Measurements from ENCODE around the gene EVA1A.
A peak's percentile ranks its signal among the peaks of the same experiment; 100 is the strongest.

Gene EVA1A

GRCh38 chr2:75465317-75465984, 95.3 kb downstream of the EVA1A start:
- H3K9me3 ChIP-seq (ENCODE audit: control insufficient read depth, insufficient read depth, low read depth, low read length) = no peaks in the 10 kb centered on the region
- ChIA-PET POLR2A (no interaction called here), CTCF (interaction anchor here (0.6 to 10.4 kb wide), 34 partner anchors 8 to 728 kb away, joined by 3 to 137 read pairs (median 4); no protein-coding TSS in a partner anchor)
- H3K36me3 ChIP-seq (ENCODE audit: control insufficient read depth in 2 of 2, insufficient read depth in 1 of 2, low read length in 2 of 2) = no peaks in the 10 kb centered on the region
- no peaks in the 10 kb centered on the region for H3K4me1 ChIP-seq (ENCODE audit: control insufficient read depth, insufficient read depth, low read length)
- no peak for TF ChIP-seq ZNF157 (tag by site-specific recombination; IDR thresholded peaks at IDR 0.05)
- TF ChIP-seq CTCF (tag by site-specific recombination; IDR thresholded peaks at IDR 0.05) = peak; percentile 29; the same call in 1 of the 2 replicates
- no peak for TF ChIP-seq ZNF488 (tag by site-specific recombination; IDR thresholded peaks at IDR 0.05)
- TF ChIP-seq ZNF654 (tag by site-specific recombination; IDR thresholded peaks at IDR 0.05; ENCODE audit: low read depth) = peak; percentile 21
- H3K27ac ChIP-seq (ENCODE audit: extremely low read depth, low read depth, low read length) = no peak overlapping the region
- no peak overlapping the region for H3K4me3 ChIP-seq (ENCODE audit: low read depth, low read length)

GRCh38 chr2:75464348-75464946, 96.3 kb downstream of the EVA1A start:
- no peak overlapping the region for H3K27ac ChIP-seq (ENCODE audit: extremely low read depth, low read depth, low read length)
- ChIA-PET CTCF (interaction anchor here (0.7 to 10.4 kb wide), 33 partner anchors 10 to 409 kb away, joined by 3 to 137 read pairs (median 4); no protein-coding TSS in a partner anchor), POLR2A (no interaction called here)

More at GRCh38 chr2:75464348-75464946, 96.3 kb downstream of the EVA1A start:
- Histone ChIP-seq H3K9me3 (ENCODE audit: control insufficient read depth, insufficient read depth, low read depth, low read length) (no peaks in the 10 kb centered on the region), H3K4me1 (ENCODE audit: control insufficient read depth, insufficient read depth, low read length) (no peaks in the 10 kb centered on the region), H3K36me3 (ENCODE audit: control insufficient read depth in 2 of 2, insufficient read depth in 1 of 2, low read length in 2 of 2) (no peaks in the 10 kb centered on the region), H3K4me3 (ENCODE audit: low read depth, low read length) (no peak overlapping the region)
- TF ChIP-seq IKZF3 (tag by site-specific recombination; IDR thresholded peaks at IDR 0.05) (no peak), ZNF830 (tag by site-specific recombination; IDR thresholded peaks at IDR 0.05; ENCODE audit: low read depth) (no peak), ZNF654 (tag by site-specific recombination; IDR thresholded peaks at IDR 0.05; ENCODE audit: low read depth) (peak; percentile 47), CTCF (tag by site-specific recombination; IDR thresholded peaks at IDR 0.05) (peak; percentile 46; the same call in 1 of the 2 replicates), ZNF114 (tag by site-specific recombination; IDR thresholded peaks at IDR 0.05) (no peak), ZBTB11 (tag by site-specific recombination; conservative IDR thresholded peaks at IDR 0.05; ENCODE audit: low read depth) (no peak), ZNF660 (tag by site-specific recombination; IDR thresholded peaks at IDR 0.05) (peak; percentile 86; the same call in 1 of the 2 replicates), PRDM6 (tag by site-specific recombination; IDR thresholded peaks at IDR 0.05) (no peak)
